Left lung (tissue), 10 donors: Measurements from ENCODE around the gene UCKL1. TPM values are rescaled to one million over a fixed set of nuclear protein-coding genes. Genes with fewer than 3 reads are reported as not detected.
"Not testable (repeated sequence)": the region's sequence is repeated elsewhere in the genome, so short reads cannot be mapped to it uniquely, and the experiment has no call there.

Experiments used
- ATAC-seq: fragments of 200-7000 bp; cut with Tn5 transposase; one replicate; pipeline ENCODE4 v1.9.1; 2020; ENCODE audit warnings: moderate library complexity
- DNase-seq, 4 donors: peaks; one replicate each; pipeline ENCODE4 v3.0.0-alpha.2; 2013 to 2020
- H3K27ac ChIP-seq, 2 donors: fragments of 200-600 bp; sonication (generic) in 1 of 2; one replicate each; pipeline versions ENCODE4 v1.5.0 to v1.8.0; 2020 to 2021
- H3K27me3 ChIP-seq, 2 donors: fragments of 200-600 bp; sonication (generic) in 1 of 2; one replicate each; pipeline versions ENCODE4 v1.5.0 to v1.8.0; 2020 to 2021
- H3K36me3 ChIP-seq, 2 donors: fragments of 200-600 bp; sonication (generic) in 1 of 2; one replicate each; pipeline versions ENCODE4 v1.5.0 to v1.8.0; 2020 to 2021
- H3K4me1 ChIP-seq, 2 donors: fragments of 200-600 bp; one replicate each; pipeline ENCODE4 v1.8.0; 2021
- H3K4me3 ChIP-seq, 2 donors: fragments of 200-600 bp; sonication (generic) in 1 of 2; one replicate each; pipeline versions ENCODE4 v1.5.0 to v1.8.0; 2020 to 2021; ENCODE audit warnings: mild to moderate bottlenecking in 1 of 2
- H3K9me3 ChIP-seq, 2 donors: fragments of 200-600 bp; sonication (generic) in 1 of 2; one replicate each; pipeline versions ENCODE4 v1.5.0 to v1.8.0; 2020 to 2021
- CTCF ChIP-seq, 2 donors: fragments of 200-600 bp; sonication (generic) in 1 of 2; IDR thresholded peaks; one replicate each; pipeline versions ENCODE4 v1.5.0 to v1.8.0; 2021; ENCODE audit warnings: antibody characterized with exemption in 2 of 2
- intact Hi-C, 2 donors: fragments of 100-400 bp; cut with DNase I; formaldehyde crosslinking; loops; one replicate each; pipeline versions ENCODE4 v1.11.2 to v1.14.2; 2022
- polyA plus RNA-seq, 6 donors: library from polyadenylated mRNA; unstranded; fragments of 120-200 nt; gene quantifications; one replicate each; pipeline ENCODE4 v1.2.1, GENCODE V29; 2013; ENCODE audit not compliant: insufficient read length in 6 of 6
- total RNA-seq, 2 donors: library from RNA; stranded (reverse); fragmentation: NEBNext Ultra II Directional; extraction: Animal tissue kit (Norgen Biotek cat#: 25700); gene quantifications; one replicate each; pipeline ENCODE4 v1.2.1, GENCODE V29; 2021
- donor health status: DM: no; HTN: yes; CAD: no.
- donor health status: DM: no; HTN: no; CAD: no.

The UCKL1 gene
- total and polyA plus RNA-seq, 8 donors = 26.7 to 68.8 (median 53.2) TPM

- intact Hi-C loops = no loop called here
- H3K4me1 ChIP-seq = no peaks in the 10 kb centered on the region
- H3K27ac ChIP-seq = no peak overlapping the region
- TF ChIP-seq CTCF (IDR thresholded peaks at IDR 0.05) = no peak
- peaks cover 0 to 63% of the 10 kb centered on the region in 2 donors for H3K36me3 ChIP-seq
- DNase-seq (no peak), ATAC-seq (no peak)
- H3K27me3 ChIP-seq = no peaks in the 10 kb centered on the region
- H3K9me3 ChIP-seq = no peaks in the 10 kb centered on the region
- no peak overlapping the region for H3K4me3 ChIP-seq
Observed at GRCh38 chr20:63924241-63924640, 32.0 kb downstream of the UCKL1 start.

- no peak for DNase-seq
- no peaks in the 10 kb centered on the region for H3K9me3 ChIP-seq
- H3K27me3 ChIP-seq = no peaks in the 10 kb centered on the region
- H3K4me3 ChIP-seq = no peak overlapping the region
- TF ChIP-seq CTCF (IDR thresholded peaks at IDR 0.05) = no peak
- no peak for ATAC-seq
- no peaks in the 10 kb centered on the region for H3K4me1 ChIP-seq
- H3K36me3 ChIP-seq = peaks cover 0 to 63% of the 10 kb centered on the region in 2 donors
- H3K27ac ChIP-seq = no peak overlapping the region
- intact Hi-C loops = no loop called here
Observed at GRCh38 chr20:63923651-63924050, 32.6 kb downstream of the UCKL1 start.

- DNase-seq (no peak), ATAC-seq (no peak)
- intact Hi-C loops = no loop called here
- H3K4me3 ChIP-seq = no peak overlapping the region
- H3K27ac ChIP-seq = no peak overlapping the region
- no peaks in the 10 kb centered on the region for H3K4me1 ChIP-seq
- no peak for TF ChIP-seq CTCF (IDR thresholded peaks at IDR 0.05)
- H3K27me3 ChIP-seq = no peaks in the 10 kb centered on the region
- H3K9me3 ChIP-seq = peaks cover 0 to 3% of the 10 kb centered on the region in 2 donors
- peaks cover 0 to 62% of the 10 kb centered on the region in 2 donors for H3K36me3 ChIP-seq
Observed at GRCh38 chr20:63920226-63920625, 36.0 kb downstream of the UCKL1 start.

GRCh38 chr20:63919130-63919529 is 37.1 kb downstream of the UCKL1 start:
- peaks cover 0 to 3% of the 10 kb centered on the region in 2 donors for H3K9me3 ChIP-seq
- H3K4me1 ChIP-seq = no peaks in the 10 kb centered on the region
- intact Hi-C loops = no loop called here
- H3K27me3 ChIP-seq = no peaks in the 10 kb centered on the region
- H3K4me3 ChIP-seq = no peak overlapping the region
- ATAC-seq (no peak), DNase-seq (no peak)
- no peak for TF ChIP-seq CTCF (IDR thresholded peaks at IDR 0.05)
- H3K36me3 ChIP-seq = peaks cover 0 to 57% of the 10 kb centered on the region in 2 donors
- no peak overlapping the region for H3K27ac ChIP-seq

- ATAC-seq = no peak
Observed at GRCh38 chr20:63917811-63918210, 38.4 kb downstream of the UCKL1 start.

GRCh38 chr20:63916371-63916939 is 39.8 kb downstream of the UCKL1 start:
- H3K9me3 ChIP-seq, H3K27me3 ChIP-seq, DNase-seq, ATAC-seq, intact Hi-C loops, H3K4me3 ChIP-seq: not testable (repeated sequence)
- Histone ChIP-seq H3K36me3 (peaks cover 0 to 44% of the 10 kb centered on the region in 2 donors), H3K4me1 (peaks cover 0 to 23% of the 10 kb centered on the region in 2 donors), H3K27ac (peak overlapping the region in 1 of 2 donors; percentile 50)

More at GRCh38 chr20:63917811-63918210, 38.4 kb downstream of the UCKL1 start:
- Histone ChIP-seq H3K9me3 (peaks cover 0 to 3% of the 10 kb centered on the region in 2 donors), H3K27me3 (no peaks in the 10 kb centered on the region), H3K4me1 (peaks cover 0 to 9% of the 10 kb centered on the region in 2 donors), H3K27ac (no peak overlapping the region), H3K36me3 (peaks cover 0 to 56% of the 10 kb centered on the region in 2 donors), H3K4me3 (no peak overlapping the region)
- TF ChIP-seq CTCF (IDR thresholded peaks at IDR 0.05) = no peak
- intact Hi-C loops = no loop called here
- peak in 1 of 4 donors; percentile 60 for DNase-seq
